Measurements from ENCODE around the gene PKP2.

DNA sequence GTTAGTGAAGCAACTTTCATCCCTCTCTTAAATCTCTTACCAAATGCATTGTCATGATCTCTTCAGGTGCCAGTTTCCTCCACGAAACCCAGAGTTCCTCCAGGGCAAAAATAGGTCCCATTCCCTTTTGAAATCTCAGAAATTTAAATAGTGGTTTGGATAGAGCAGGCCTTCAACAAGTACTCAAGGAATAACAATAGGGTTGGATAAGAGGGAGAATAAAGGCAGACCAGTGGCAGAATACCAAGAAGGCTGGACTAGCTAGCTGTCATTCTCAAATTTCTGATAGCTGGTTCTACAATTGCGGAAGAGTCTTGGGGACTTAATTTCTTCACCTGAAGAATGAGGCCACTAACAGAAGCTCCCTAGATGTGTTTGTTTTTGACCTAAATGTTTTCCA, 62.5 kb downstream of the PKP2 start:
- TF ChIP-seq EZH2 (IDR thresholded peaks at IDR 0.05; ENCODE audit: borderline replicate concordance) (no peak), CTCF (IDR thresholded peaks at IDR 0.05; ENCODE audit: poor library complexity) (no peak)
